ES-I3 (cell line): ENCODE data around the gene MRGPRX2.

ENCODE experiments used
- H3K36me3 ChIP-seq: 2 replicates; pipeline ENCODE4 v1.6.1; 2013; ENCODE audit warnings: mild to moderate bottlenecking, low read length, control low read depth, moderate library complexity; ENCODE audit not compliant: insufficient read depth
- H3K4me1 ChIP-seq: 2 replicates; pipeline ENCODE4 v1.6.1; 2013; ENCODE audit warnings: mild to moderate bottlenecking, control low read depth, low read length; ENCODE audit not compliant: insufficient read depth
- H3K9ac ChIP-seq: 2 replicates; pipeline ENCODE4 v1.6.1; 2013; ENCODE audit warnings: low read depth, mild to moderate bottlenecking, low read length, moderate library complexity
- H3K9me3 ChIP-seq: 2 replicates; pipeline ENCODE4 v1.6.1; 2013; ENCODE audit warnings: mild to moderate bottlenecking, low read length, moderate library complexity; ENCODE audit not compliant: control insufficient read depth, insufficient read depth

MRGPRX2 gene

GRCh38 chr11:19060629-19061028 is at the start of gene MRGPRX2:
MRGPRX2 (minus strand) TSS chr11:19060717; CDS start chr11:19056402, 4,315 bp downstream.
- H3K36me3 ChIP-seq: no peaks in the 10 kb centered on the region
- no peak within 1 kb of the TSS for H3K9ac ChIP-seq
- no peaks in the 10 kb centered on the region for H3K9me3 ChIP-seq
- no peaks in the 10 kb centered on the region for H3K4me1 ChIP-seq

DNA sequence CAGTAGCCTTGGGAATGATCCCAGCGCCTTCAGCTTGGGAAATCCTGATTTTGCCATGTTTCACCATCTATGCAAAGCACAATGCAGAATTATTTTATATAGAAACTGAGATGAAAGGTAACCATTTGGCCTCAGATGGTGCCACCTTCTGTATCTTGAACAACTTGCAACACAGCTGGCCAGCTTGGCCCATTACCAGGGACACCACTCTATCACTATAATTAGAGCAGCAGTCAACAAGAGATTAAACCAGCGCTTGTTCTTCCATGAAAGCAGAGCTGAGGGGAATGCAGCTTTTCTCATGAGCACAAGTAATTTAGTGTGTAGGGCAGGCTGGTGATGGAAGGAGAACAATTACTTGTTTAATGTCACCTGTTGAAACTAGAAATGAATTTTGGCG is 49.8 kb upstream of the MRGPRX2 start:
- Histone ChIP-seq H3K36me3 (no peaks in the 10 kb centered on the region), H3K9ac (no peak overlapping the region), H3K9me3 (no peaks in the 10 kb centered on the region), H3K4me1 (no peaks in the 10 kb centered on the region; the same call in 1 of the 2 replicates)

GRCh38 chr11:19107125-19107524 is 46.6 kb upstream of the MRGPRX2 start:
- no peaks in the 10 kb centered on the region for H3K9me3 ChIP-seq
- no peaks in the 10 kb centered on the region for H3K36me3 ChIP-seq
- no peaks in the 10 kb centered on the region; the same call in 1 of the 2 replicates for H3K4me1 ChIP-seq
- H3K9ac ChIP-seq: no peak overlapping the region

DNA sequence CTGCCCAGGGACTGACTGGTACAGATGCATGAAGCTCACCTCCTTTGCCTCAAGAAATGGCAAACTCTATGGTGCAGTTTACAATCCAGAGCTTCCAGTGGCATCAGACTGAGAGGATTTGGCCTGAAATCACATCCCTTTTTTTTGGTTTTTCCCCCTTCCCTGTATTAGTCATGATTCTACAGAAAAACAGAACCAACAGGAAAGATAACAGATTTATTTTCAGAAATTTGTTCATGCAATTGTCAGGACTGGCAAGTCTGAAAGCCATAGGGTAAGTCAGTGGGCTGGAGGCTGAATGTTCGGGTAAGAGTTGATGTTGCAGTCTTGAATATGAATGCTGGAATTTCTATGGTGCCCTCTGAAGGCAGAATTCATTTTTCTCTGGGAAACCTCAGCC is 44.5 kb upstream of the MRGPRX2 start:
- Histone ChIP-seq H3K4me1 (no peaks in the 10 kb centered on the region; the same call in 1 of the 2 replicates), H3K9me3 (no peaks in the 10 kb centered on the region), H3K36me3 (no peaks in the 10 kb centered on the region), H3K9ac (no peak overlapping the region)

DNA sequence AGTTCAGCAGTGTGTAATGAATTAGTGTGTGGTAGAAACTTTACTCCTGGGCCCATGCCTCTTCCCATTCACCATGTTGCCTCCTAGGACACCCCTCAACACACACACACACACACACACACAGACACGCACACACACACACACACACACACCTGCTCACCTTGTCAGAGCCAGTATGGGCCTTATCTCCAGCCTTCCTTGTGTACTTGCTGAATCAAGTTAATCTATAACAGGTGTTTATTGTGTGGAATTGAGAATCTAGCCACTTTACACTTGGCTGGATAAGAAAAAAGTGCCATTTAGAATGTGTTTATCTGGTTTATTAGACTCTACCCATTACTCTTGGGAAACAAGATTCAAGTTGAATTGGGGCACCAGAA is 42.0 kb upstream of the MRGPRX2 start:
- Histone ChIP-seq H3K36me3 (no peaks in the 10 kb centered on the region), H3K9ac (no peak overlapping the region), H3K4me1 (no peaks in the 10 kb centered on the region; the same call in 1 of the 2 replicates), H3K9me3 (no peaks in the 10 kb centered on the region)

DNA sequence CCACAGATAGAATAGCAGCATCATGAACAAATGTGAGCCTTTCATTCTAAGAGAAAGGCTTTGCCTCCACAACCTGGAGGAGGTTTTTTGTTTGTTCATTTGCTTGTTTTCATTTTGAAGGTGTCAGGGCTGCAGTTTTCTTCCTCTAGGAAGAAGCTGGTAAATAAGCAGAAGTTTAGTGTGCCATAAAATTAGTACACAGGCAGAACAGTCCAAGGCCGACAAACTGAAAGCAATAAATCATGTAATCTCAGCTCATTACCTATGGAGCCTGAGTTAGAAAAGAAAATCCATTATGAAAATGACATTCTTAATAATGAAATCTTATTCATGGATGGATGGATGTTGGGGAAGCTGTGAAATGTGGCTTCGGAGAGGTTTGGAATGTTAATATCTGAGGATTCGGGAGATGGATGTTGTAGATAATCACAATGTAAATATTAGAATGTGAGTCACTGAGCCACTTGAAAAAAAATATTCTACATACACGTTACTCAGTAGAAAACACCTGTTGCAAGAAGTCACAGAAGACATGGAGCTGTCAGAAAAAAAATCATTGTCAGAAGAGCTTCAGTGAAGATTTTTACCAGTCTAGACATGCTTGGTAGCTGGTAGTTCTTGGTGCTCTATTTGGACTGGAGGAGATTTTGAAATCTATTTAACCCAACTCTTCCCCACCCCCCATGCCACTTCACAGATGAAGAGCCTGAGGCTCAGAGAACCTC is 41.4 kb upstream of the MRGPRX2 start:
- Histone ChIP-seq H3K36me3 (no peaks in the 10 kb centered on the region), H3K9ac (no peak overlapping the region), H3K9me3 (no peaks in the 10 kb centered on the region), H3K4me1 (no peaks in the 10 kb centered on the region; the same call in 1 of the 2 replicates)

DNA sequence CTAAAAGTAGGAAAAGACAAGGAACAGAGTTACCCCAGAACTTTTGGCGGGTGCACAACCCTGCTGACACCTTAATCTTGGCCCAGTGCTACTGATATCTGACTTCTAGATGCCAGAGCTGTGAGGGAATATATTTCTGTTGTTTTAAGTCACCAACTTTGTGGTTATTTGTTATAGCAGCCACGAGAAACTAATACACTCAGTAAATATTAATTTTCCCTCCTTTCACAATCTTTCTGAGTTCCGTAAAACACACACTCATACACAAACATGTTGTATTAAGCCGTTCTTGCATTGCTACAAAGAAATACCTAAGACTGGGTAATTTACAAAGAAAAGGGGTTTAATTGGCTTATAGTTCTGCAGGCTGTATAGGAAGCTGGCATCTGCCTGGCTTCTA is 40.4 kb upstream of the MRGPRX2 start:
- Histone ChIP-seq H3K4me1 (no peaks in the 10 kb centered on the region; the same call in 1 of the 2 replicates), H3K36me3 (no peaks in the 10 kb centered on the region), H3K9me3 (no peaks in the 10 kb centered on the region), H3K9ac (no peak overlapping the region)

DNA sequence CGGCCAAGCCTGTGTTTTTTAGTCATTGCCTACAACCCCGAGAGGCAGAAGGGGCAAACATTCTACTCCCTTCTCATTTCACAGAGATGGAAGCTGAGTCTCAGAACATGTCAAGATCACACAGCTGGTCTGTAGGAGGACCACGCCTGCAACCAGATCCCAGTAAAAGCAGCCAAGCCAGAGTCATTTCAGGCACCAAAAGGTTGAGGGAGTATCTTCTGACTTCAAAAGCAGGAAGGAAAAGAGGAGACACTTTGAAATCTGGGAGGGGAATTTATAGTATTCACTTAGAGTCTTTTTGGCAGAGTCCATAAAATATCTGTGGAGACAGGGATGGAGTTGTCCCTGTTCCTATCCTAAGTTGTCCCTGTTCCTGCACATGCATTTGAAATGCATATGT is 38.6 kb upstream of the MRGPRX2 start:
- Histone ChIP-seq H3K9me3 (no peaks in the 10 kb centered on the region), H3K4me1 (no peaks in the 10 kb centered on the region), H3K36me3 (no peaks in the 10 kb centered on the region), H3K9ac (no peak overlapping the region)

DNA sequence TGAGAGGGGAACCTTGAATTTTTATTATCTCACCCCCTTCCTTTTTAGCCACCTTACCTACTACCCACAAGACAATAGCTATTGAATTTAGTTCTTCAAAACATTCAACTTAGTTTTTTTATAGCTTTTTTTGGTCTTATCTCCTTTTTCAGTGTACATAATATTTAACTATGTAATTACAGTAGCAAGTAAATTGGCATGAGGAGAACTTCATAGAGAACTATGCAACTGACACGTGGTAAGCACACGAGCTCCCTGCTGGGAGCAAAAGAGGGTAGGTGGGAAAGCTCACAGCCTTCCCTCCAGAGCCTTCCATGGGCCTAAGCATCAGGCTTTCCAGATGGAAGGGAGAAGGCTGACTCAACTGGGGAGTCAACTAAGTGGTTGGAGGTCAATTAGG is 34.3 kb upstream of the MRGPRX2 start:
- no peaks in the 10 kb centered on the region for H3K36me3 ChIP-seq
- H3K9me3 ChIP-seq: no peaks in the 10 kb centered on the region
- no peak overlapping the region for H3K9ac ChIP-seq
- H3K4me1 ChIP-seq: no peaks in the 10 kb centered on the region

GRCh38 chr11:19093976-19094375 is 33.5 kb upstream of the MRGPRX2 start:
- H3K9me3 ChIP-seq: no peaks in the 10 kb centered on the region
- H3K4me1 ChIP-seq: no peaks in the 10 kb centered on the region
- H3K9ac ChIP-seq: no peak overlapping the region
- no peaks in the 10 kb centered on the region for H3K36me3 ChIP-seq

GRCh38 chr11:19092850-19093249 is 32.3 kb upstream of the MRGPRX2 start:
- Histone ChIP-seq H3K9ac (no peak overlapping the region), H3K9me3 (no peaks in the 10 kb centered on the region), H3K36me3 (no peaks in the 10 kb centered on the region), H3K4me1 (no peaks in the 10 kb centered on the region)

DNA sequence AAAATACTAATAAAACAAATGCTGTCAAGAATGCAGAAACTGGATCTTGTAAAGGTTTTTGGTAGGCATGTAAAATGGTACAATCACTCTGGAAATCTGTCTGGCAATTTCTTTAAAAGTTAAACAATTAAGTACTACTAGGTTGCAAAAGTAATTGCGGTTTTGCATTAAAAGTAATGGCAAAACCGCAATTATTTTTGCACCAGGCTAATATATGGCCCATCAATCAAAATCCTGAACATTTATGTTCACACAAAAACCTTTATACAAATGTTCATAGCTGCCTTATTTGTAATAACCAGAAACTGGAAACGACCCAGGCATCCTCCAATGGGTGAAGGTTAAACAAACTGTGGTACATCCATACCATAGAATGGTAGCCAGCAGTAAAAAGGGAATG is 31.8 kb upstream of the MRGPRX2 start:
- Histone ChIP-seq H3K36me3 (no peaks in the 10 kb centered on the region), H3K9me3 (no peaks in the 10 kb centered on the region), H3K9ac (no peak overlapping the region), H3K4me1 (no peaks in the 10 kb centered on the region)

DNA sequence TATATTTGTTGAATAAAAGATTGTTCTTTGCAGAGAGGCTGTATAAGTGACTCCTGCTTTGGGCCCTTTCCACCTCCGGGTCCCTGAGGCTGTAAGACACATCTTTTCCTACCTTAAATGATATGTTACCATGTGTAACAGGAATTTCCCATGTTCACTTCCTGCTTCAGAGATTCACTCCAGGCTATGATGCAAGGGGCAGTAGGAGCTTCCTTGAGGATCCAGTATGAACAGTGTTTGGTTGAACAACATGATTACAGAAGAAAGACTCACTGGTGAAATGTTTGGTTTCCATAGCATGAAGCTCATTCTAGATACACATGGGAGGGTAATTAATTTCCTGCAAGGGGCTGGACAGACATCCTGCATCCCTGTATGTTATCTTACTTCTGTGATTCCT is 30.8 kb upstream of the MRGPRX2 start:
- Histone ChIP-seq H3K4me1 (no peaks in the 10 kb centered on the region), H3K9ac (no peak overlapping the region), H3K36me3 (no peaks in the 10 kb centered on the region)

GRCh38 chr11:19089421-19089820 is 28.9 kb upstream of the MRGPRX2 start:
- Histone ChIP-seq H3K9me3 (no peaks in the 10 kb centered on the region), H3K9ac (no peak overlapping the region), H3K4me1 (no peaks in the 10 kb centered on the region)

More for the DNA sequence above, 30.8 kb upstream of the MRGPRX2 start:
- H3K9me3 ChIP-seq: no peaks in the 10 kb centered on the region

DNA sequence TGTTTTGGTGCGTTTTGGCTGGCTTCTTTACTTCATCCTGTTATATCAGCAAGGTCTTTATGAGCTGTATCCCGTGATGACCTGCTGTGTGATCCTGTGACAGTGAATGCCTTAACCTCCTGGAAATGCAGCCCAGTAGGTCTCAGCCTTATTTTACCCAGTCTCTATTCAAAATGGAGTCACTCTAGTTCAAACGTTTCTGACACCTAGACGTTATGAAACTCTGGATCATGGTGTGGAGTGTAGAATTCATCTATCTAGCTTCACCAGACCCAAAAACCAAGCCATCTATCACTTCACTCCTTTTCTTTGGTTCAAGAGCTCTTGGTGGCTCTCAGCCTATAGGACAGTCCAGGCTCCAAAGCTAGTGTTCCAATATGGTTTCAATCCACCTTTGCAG is 28.3 kb upstream of the MRGPRX2 start:
- Histone ChIP-seq H3K9me3 (no peaks in the 10 kb centered on the region), H3K4me1 (no peaks in the 10 kb centered on the region), H3K9ac (no peak overlapping the region), H3K36me3 (no peaks in the 10 kb centered on the region)

More at GRCh38 chr11:19089421-19089820, 28.9 kb upstream of the MRGPRX2 start:
- no peaks in the 10 kb centered on the region for H3K36me3 ChIP-seq
